T1000 (cell line): ENCODE data around the gene LHFPL2.

Experiments used
- DNase-seq: peaks from one replicate; lab custom pipeline; 2025; ENCODE audit warnings: mixed read lengths; lab: John Stamatoyannopoulos, UW

The LHFPL2 gene

GRCh38 chr5:78568212-78568611 lies 80.4 kb downstream of the LHFPL2 start:
- no peak for DNase-seq

DNA sequence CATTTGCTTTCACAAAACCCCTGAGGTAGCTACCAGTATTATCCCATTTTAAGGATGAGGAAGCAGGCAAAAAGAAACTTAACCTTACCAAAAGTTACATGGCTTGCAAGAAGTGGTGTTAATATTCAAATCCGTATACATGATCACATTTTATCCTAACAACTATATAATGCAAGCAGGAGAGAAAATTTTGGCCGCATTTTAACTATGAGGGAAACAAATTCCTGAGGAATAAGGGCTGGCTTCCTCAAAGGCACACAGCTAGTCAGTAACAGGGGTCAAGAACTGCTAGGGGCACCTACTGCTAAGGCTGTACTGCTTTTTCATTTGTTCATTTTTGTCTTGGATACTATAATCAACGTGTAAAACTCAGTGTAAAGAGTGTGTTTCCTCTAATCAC lies 81.0 kb downstream of the LHFPL2 start:
- no peak for DNase-seq

- no peak for DNase-seq
Observed at GRCh38 chr5:78566747-78567425, 81.7 kb downstream of the LHFPL2 start.

DNA sequence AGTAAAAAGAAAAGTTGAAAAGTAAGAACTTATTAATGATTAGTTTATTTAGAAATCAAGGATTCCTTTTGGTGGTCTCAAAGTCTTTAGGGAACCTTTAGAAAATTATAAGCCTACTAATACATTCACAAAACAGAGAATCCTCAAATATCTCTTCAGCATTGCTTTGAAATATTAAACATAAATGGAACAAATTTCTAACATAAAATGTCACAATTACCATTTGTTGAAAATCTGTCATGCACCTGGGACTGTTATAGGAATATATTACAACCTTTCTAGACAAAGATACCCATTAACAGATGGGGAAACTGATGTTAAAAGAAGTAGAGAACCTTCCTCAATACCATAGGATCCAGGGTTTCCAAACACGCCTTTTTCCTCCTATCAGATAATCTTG lies 83.2 kb downstream of the LHFPL2 start:
- no peak for DNase-seq

GRCh38 chr5:78563621-78564020 lies 85.0 kb downstream of the LHFPL2 start:
- DNase-seq: no peak

GRCh38 chr5:78562714-78563330 lies 85.8 kb downstream of the LHFPL2 start:
- DNase-seq: no peak

DNA sequence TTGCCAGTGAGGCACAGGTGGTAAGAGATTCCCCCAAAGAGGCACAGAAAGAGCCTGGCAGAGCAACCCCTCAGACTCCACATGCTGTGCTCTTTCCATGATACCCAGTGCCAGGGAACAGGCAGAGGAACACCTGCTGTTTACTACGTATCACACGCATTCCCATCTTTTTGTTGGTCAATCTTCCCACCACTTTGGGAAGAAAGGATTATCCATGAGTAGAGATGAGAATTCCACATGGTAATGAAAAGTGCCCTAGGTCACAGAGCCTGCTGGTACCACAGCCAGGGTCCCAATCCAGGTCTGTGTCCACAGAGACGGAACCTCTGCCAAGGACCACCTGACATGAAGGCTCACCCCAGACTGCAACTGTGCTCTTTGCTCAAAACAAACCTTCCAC lies 86.6 kb downstream of the LHFPL2 start:
- no peak for DNase-seq

- no peak for DNase-seq
Observed at GRCh38 chr5:78561261-78561660, 87.3 kb downstream of the LHFPL2 start.

DNA sequence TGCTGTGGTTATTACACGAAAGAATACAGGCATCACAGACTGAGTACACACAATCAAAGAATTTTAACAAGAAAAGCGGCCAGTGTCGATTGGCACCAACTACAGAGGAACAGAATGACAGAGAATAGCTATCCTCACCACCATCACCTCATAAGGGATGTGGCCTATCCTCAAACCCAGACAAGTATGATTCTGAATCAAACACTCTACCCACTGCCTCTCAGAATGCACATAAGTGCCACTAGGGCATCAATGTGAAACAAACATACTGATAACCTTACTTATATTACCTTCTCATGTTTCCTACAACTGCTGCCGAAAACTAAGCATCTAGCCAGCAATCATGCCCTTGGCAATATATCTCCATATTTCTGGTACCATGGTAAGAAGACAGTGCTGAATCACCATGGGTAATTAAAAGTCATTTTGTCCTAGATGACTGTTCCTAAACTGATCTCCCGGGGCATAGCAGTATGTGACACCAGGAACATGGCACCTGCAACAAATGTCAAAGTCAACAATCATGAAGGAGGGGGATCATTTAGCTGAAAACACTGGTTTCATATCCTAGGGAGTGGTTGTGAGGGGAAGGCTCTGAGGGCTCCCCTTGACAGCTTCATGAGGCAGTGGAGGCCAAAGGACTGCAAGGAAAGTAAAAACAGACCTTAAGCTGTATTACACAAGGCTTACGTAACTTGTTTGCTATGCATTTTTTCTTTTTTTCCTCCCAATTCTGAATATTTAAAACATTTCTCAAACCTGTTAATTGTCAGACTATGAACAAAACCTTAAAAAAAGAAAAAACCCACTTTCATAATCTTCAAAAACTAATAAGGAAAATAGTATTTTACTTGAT lies 88.3 kb downstream of the LHFPL2 start:
- no peak for DNase-seq

DNA sequence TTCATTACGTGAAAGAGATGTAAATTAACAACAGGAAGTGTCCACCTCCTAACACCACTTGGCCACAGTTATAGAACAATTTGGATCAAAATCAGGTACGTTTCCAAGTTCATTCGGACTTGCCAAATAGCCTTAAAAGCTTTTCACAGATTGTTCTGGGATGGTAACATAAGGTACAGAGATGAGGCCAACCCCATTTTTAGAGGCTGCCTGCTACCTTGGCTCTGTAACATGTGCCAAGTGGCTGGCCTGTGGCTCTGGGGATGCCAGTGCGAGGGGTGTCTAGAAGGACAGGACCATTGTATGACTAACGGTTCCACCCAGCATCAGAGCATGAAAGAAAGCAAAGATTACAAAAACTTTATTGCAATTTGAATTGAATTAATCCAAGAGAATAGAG lies 91.0 kb downstream of the LHFPL2 start:
- no peak for DNase-seq

- no peak for DNase-seq
Observed at GRCh38 chr5:78555870-78556269, 92.7 kb downstream of the LHFPL2 start.

DNA sequence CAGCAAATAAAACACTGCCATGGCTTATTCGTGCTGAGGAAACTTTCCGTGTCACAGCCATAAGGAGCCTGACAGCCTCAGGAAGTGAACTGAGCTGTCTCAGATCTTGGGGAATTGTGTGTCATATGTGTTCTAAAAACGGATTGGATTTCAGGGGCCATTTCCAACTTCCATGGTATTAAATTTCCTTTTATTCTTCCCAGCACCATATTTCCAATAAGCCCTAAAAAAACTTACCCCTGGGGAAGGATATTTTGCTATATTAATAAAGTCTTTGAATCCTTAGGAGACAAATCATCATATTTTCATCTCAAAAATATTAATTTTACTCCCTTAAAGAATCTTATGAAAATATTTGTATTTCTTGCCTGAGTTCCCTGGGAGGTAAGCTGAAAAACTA lies 93.9 kb downstream of the LHFPL2 start:
- no peak for DNase-seq

GRCh38 chr5:78553580-78554353 lies 94.8 kb downstream of the LHFPL2 start:
- DNase-seq: no peak

DNA sequence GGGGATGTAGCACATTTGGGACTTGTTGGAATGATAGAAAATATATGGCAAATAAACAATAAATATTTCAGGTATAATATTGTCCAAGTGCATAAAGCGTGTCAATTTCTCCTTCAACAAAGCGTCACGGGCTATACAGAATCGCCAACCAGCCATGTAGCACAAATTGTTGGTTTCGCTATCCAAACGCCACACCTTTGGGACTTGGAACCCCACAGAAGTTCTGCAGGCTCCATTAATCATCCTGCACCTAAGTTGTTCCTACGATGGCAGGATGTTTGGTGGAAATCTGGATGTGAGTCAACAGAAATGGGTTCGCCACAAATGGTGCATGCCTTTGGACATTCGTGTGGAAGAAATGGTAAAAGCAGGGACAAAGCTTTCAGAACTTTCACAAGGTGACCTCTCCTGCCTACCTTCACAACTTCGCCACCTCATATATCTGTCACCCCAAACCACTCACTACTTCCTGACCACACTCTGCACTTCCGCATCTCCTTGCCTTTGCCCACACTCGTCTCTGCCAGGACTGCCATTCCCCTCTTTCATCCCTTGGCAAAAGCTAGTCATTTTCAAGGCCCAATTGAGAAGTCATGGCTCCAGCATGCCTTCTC lies 95.7 kb downstream of the LHFPL2 start:
- no peak for DNase-seq

- DNase-seq: no peak
Observed at GRCh38 chr5:78550891-78551290, 97.7 kb downstream of the LHFPL2 start.

- no peak for DNase-seq
Observed at GRCh38 chr5:78549043-78549442, 99.5 kb downstream of the LHFPL2 start.

- peak; percentile 87 for DNase-seq
Observed at GRCh38 chr5:78547731-78548615, 100.6 kb downstream of the LHFPL2 start.

- no peak for DNase-seq
Observed at GRCh38 chr5:78547183-78547582, 101.4 kb downstream of the LHFPL2 start.

DNA sequence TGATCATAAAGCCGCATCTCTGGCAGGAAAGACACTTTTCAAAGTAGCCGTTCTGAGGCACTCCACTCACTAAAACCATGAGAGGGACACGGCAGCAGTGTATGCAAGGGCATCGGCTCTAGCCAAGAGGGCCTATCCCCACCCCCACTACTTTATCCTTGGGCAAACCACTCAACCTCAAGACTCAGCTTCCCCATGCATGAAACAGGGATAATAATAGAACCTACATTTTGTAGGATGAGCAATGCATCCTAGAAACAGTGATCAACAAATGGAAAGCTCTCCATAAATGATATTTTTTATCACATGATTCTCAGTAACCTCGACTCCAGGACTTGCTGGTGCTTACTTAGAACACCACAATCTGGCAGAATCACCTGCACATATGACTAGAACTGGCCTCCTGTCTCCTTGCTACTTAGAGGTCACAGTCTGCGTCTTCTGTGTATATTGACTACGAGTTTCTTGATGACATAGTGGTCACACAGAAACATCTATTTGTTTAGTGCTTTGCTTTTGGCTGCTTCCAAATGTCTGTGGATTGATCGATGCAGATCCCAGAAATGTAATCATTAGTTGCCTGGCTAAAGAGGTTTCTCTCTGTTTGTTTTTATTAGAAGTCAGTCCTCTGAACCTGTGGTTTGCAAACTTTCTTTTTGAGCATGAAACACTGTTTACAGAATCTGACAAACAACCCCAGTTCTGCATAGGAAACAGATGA lies 102.1 kb downstream of the LHFPL2 start:
- DNase-seq: no peak

DNA sequence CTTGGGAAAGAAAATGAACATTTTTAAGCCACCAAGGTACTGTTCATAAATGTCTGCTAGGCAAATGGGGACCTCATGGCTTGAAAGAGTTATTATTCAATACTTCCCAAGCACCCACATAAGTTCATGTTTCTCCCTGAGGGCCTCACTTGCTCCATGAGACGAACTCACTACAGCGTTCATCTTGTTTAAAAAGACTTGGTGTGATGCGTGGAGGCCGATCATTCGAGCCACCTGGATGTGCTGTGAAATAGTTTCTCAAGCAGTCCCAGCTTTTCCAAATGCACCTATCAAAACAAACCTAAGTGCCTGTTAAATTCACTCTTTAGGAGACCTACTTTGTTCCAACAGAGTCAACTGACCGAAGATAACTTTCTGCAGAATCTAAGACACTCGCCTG lies 103.2 kb downstream of the LHFPL2 start:
- DNase-seq: no peak
